WERI-Rb-1 (cell line): ENCODE measurements around the gene GRID1.

Experiments used
- DNase-seq: peaks from one replicate; pipeline ENCODE4 v3.0.0-alpha.2; 2020
- H3K27ac ChIP-seq: fragments of 250-450 bp; sonication (Bioruptor Pico); 2 replicates; pipeline ENCODE4 v1.5.1; 2020; ENCODE audit warnings: mild to moderate bottlenecking, moderate library complexity
- H3K27me3 ChIP-seq: fragments of 250-450 bp; sonication (Bioruptor Pico); 2 replicates; pipeline ENCODE4 v1.5.1; 2021; ENCODE audit warnings: mild to moderate bottlenecking, low read depth, moderate library complexity; ENCODE audit not compliant: insufficient read depth, severe bottlenecking
- H3K36me3 ChIP-seq: fragments of 250-450 bp; sonication (Bioruptor Pico); 2 replicates; pipeline ENCODE4 v1.5.1; 2020; ENCODE audit warnings: mild to moderate bottlenecking, moderate library complexity
- H3K4me3 ChIP-seq: 2 replicates; pipeline ENCODE4 v1.5.1; 2011; ENCODE audit warnings: low read depth, mild to moderate bottlenecking, control low read depth, low read length
- H3K9me3 ChIP-seq: fragments of 250-450 bp; sonication (Bioruptor Pico); 2 replicates; pipeline ENCODE4 v1.5.1; 2021; ENCODE audit warnings: mild to moderate bottlenecking, moderate library complexity; ENCODE audit not compliant: severe bottlenecking
- TF ChIP-seq, protein P1 (sequence below): IDR thresholded peaks from 2 replicates; pipeline ENCODE4 v1.5.1; 2011; ENCODE audit warnings: low read depth, mild to moderate bottlenecking, control low read depth, inconsistent platforms, low read length

GRID1 gene

DNA sequence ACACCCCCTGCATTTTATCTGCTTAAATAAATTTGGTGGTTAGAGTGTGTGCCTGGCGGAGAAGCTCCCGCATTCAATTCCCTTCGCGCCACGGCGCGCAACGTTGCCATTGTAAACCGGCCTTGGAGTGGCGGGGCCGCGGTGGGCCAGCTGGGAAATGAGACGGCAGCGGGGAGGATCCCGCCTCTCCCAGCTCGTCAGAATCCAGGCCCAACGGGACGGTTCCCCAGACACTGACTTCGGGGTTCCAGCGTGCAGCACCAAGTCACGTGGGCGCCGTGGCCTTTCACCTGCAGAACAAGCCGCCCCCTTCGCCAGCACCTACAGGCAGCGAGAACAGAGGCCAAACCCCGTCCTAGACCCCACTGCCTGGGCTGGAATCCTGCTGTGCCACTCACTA is 103.4 kb downstream of the GRID1 start:
- no peak for DNase-seq
- Histone ChIP-seq H3K27ac (no peak overlapping the region), H3K9me3 (no peaks in the 10 kb centered on the region), H3K27me3 (peaks cover 15% of the 10 kb centered on the region), H3K4me3 (peak overlapping the region; percentile 37), H3K36me3 (no peaks in the 10 kb centered on the region)
- TF ChIP-seq, protein P1, sequence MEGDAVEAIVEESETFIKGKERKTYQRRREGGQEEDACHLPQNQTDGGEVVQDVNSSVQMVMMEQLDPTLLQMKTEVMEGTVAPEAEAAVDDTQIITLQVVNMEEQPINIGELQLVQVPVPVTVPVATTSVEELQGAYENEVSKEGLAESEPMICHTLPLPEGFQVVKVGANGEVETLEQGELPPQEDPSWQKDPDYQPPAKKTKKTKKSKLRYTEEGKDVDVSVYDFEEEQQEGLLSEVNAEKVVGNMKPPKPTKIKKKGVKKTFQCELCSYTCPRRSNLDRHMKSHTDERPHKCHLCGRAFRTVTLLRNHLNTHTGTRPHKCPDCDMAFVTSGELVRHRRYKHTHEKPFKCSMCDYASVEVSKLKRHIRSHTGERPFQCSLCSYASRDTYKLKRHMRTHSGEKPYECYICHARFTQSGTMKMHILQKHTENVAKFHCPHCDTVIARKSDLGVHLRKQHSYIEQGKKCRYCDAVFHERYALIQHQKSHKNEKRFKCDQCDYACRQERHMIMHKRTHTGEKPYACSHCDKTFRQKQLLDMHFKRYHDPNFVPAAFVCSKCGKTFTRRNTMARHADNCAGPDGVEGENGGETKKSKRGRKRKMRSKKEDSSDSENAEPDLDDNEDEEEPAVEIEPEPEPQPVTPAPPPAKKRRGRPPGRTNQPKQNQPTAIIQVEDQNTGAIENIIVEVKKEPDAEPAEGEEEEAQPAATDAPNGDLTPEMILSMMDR: no peak

DNA sequence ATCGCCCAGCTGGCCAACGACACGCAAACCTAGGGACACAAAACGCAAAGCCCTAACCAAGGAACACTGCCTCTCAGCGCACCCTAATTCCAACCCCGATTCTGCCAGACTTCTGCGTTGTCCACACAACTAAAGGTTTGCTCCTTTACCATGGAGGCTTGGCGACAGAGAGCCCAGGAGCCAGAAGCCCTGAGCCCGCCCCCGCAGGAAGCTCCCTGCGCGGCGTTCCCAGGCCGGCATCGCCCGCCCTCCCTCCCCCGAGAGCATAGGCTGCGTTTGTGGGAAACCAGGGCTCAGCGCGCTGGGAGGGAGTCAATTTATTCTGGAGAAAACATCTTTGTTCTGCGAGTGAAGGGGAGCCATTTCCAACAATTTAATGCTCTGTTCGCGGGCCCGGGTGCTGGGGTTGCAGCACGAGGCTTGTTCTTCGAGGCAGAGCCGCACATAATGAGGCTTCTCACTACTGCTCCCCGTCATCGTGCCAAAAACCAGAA is 103.9 kb downstream of the GRID1 start:
- no peak overlapping the region for H3K27ac ChIP-seq
- H3K9me3 ChIP-seq: no peaks in the 10 kb centered on the region
- H3K4me3 ChIP-seq: peak overlapping the region; percentile 37
- DNase-seq: no peak
- TF ChIP-seq, protein P1: no peak
- no peaks in the 10 kb centered on the region for H3K36me3 ChIP-seq
- peaks cover 15% of the 10 kb centered on the region for H3K27me3 ChIP-seq

DNA sequence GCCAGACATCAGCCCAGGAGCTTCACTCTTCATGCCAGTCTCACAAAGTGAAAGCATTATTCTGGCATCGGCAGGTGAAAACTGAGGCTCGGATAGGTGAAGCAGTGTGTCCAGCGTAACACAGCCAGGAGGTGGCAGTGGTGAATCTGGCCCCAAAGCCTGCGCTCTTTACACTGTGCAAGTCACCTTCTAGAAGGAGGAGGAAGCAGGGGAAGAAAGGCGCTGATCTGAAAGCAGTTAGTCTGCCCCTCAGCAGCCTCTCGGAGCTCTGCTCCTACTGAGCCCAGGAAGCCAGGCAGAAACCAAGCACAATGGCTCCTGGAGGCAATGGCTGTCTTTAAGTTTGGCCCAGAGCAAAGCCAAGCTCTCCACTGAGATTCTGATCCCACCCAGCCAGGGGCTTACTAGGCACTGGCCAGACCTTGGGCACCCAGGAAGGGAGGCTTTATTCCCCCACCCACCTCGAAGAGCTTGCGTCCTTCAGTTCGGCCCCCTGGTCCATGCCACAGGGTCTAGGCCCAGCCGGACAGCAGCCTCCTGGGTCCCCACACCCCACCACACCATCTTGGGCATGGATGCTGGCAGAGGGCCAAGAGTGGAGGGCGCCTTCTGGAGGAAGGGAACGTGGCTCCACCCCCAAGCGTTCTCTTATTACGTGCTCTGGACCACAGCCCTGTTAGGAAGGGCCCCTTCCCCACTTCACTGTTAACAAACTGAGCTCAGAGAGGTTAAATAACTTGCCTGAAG is 104.5 kb downstream of the GRID1 start:
- TF ChIP-seq, protein P1: peak; percentile 91
- peak overlapping the region; percentile 37 for H3K4me3 ChIP-seq
- no peak overlapping the region for H3K27ac ChIP-seq
- no peaks in the 10 kb centered on the region for H3K36me3 ChIP-seq
- peak; percentile 72 for DNase-seq
- peaks cover 15% of the 10 kb centered on the region for H3K27me3 ChIP-seq
- H3K9me3 ChIP-seq: no peaks in the 10 kb centered on the region

DNA sequence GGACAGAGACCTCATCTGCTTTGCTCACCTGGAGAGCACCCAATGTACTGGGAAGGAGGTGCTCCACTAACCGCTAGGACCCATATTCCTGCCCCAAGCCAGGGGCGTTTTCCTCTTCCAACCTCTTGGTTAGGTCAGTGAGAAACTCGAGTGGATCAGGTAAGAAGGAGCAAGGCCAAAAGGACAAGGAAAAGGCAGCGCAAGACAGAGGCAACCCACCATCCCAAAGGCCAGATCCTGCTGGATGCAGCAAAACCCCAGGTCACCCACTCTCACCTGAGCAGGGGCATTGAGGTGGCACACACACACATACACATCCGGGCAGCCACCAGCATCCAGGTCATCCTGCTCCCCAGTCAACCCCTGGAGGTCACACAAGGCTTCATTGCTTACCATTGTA is 105.1 kb downstream of the GRID1 start:
- TF ChIP-seq, protein P1: no peak
- no peak overlapping the region for H3K27ac ChIP-seq
- H3K27me3 ChIP-seq: peaks cover 15% of the 10 kb centered on the region
- DNase-seq: no peak
- H3K4me3 ChIP-seq: no peak overlapping the region
- no peaks in the 10 kb centered on the region for H3K9me3 ChIP-seq
- no peaks in the 10 kb centered on the region for H3K36me3 ChIP-seq

DNA sequence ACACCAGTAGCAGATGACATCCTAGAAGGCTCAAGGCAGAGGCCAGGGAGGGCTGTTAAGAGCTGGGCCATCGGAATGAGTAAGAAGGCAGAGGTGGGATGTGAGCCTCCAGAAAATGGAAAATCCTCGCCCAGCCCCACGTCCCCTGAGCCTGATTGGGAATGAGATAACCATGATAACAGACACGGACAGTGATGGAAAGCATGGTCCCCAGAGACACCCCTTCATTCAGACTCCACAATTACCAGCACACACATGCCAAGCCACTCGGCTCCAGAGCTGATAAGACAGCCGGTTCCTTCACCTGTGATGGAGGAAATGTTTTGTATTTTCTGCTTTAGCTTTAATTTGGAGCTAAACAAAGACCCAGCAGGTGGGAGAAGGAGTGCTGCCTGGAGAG is 106.0 kb downstream of the GRID1 start:
- H3K9me3 ChIP-seq: no peaks in the 10 kb centered on the region
- H3K27me3 ChIP-seq: peaks cover 15% of the 10 kb centered on the region
- no peaks in the 10 kb centered on the region for H3K36me3 ChIP-seq
- no peak for DNase-seq
- TF ChIP-seq, protein P1: no peak
- H3K27ac ChIP-seq: no peak overlapping the region
- H3K4me3 ChIP-seq: no peak overlapping the region
